HepG2 (cell line): ENCODE data around the gene MRFAP1. TPM values are rescaled to one million over a fixed set of nuclear protein-coding genes. Genes with fewer than 3 reads are reported as not detected.

Experiments
- ATAD3A ChIP-seq: sonication (generic); formaldehyde crosslinking; IDR thresholded peaks from 2 replicates; pipeline ENCODE4 v1.4.0; 2020; ENCODE audit warnings: missing genetic modification reagents
- CHD2 ChIP-seq: IDR thresholded peaks from 2 replicates; pipeline ENCODE4 v1.6.1; 2011; ENCODE audit warnings: low read depth, low read length, improper control_type of control experiment
- FOXP4 ChIP-seq: sonication (generic); formaldehyde crosslinking; IDR thresholded peaks from 2 replicates; pipeline ENCODE4 v1.4.0; 2020; ENCODE audit warnings: missing genetic modification reagents
- JUNB ChIP-seq: sonication (generic); formaldehyde crosslinking; IDR thresholded peaks from 2 replicates; pipeline ENCODE4 v1.8.0; 2022; ENCODE audit warnings: missing genetic modification reagents, mild to moderate bottlenecking, borderline replicate concordance
- SMC3 ChIP-seq: IDR thresholded peaks from 2 replicates; pipeline ENCODE4 v1.6.1; 2011; ENCODE audit warnings: low read length, improper control_type of control experiment
- TP53 ChIP-seq: sonication (generic); formaldehyde crosslinking; conservative IDR thresholded peaks from 2 replicates; pipeline ENCODE4 v1.4.0; 2020; ENCODE audit warnings: missing genetic modification reagents
- ZBTB40 ChIP-seq, 2 experiments: fragments of 450-650 bp in 1 of 2; sonication (generic) in 1 of 2; formaldehyde crosslinking in 1 of 2; IDR thresholded peaks; 2 replicates each; pipeline versions ENCODE4 v1.6.1 to v1.8.0; 2016 to 2022; ENCODE audit warnings: antibody characterized with exemption in 1 of 2, mild to moderate bottlenecking in 1 of 2, missing genetic modification reagents in 1 of 2
- ZNF224 ChIP-seq: sonication (generic); formaldehyde crosslinking; IDR thresholded peaks from 2 replicates; pipeline ENCODE4 v1.5.0; 2020; ENCODE audit warnings: mild to moderate bottlenecking, missing genetic modification reagents
- ZNF343 ChIP-seq: sonication (generic); formaldehyde crosslinking; IDR thresholded peaks from 2 replicates; pipeline ENCODE4 v1.4.0; 2020; ENCODE audit warnings: mild to moderate bottlenecking, missing genetic modification reagents
- ZNF550 ChIP-seq: sonication (generic); formaldehyde crosslinking; IDR thresholded peaks from 2 replicates; pipeline ENCODE4 v1.4.0; 2020; ENCODE audit warnings: mild to moderate bottlenecking, missing genetic modification reagents, borderline replicate concordance
- ZNF589 ChIP-seq: sonication (generic); formaldehyde crosslinking; conservative IDR thresholded peaks from 2 replicates; pipeline ENCODE4 v1.8.0; 2022; ENCODE audit warnings: mild to moderate bottlenecking, moderate library complexity, missing genetic modification reagents
- polyA plus RNA-seq, 8 experiments: library from polyadenylated mRNA; depleted of rRNA in 3 of 8; stranded (reverse) in 7 of 8; unstranded in 1 of 8; fragments of >200 nt; fragmentation: Illumina TruSeq in 4 of 8; extraction: Trizol in 4 of 8; gene quantifications; 2 replicates each; pipeline versions ENCODE4 v1.2.1 to v1.2.3, GENCODE V29; 2011 to 2016; ENCODE audit warnings: low read depth in 4 of 8, missing spikeins in 1 of 8, mixed read lengths in 1 of 8; ENCODE audit not compliant: insufficient read depth in 1 of 8
- total RNA-seq, 5 experiments: library from RNA; depleted of rRNA; stranded (reverse); fragments of >200 nt; fragmentation: Illumina TruSeq; extraction: Trizol; gene quantifications; 2 replicates each; pipeline ENCODE4 v1.2.3, GENCODE V29; 2016; ENCODE audit warnings: low read depth in 1 of 5
- TF ChIP-seq, protein P1 (sequence below): sonication (generic); formaldehyde crosslinking; IDR thresholded peaks from 2 replicates; pipeline ENCODE4 v1.5.1; 2020; ENCODE audit warnings: missing genetic modification reagents, mild to moderate bottlenecking, borderline replicate concordance

Gene MRFAP1
- total and polyA plus RNA-seq, 2 of the 13 experiments (the other 11 are each of a cell fraction or from before 2014, with no cell fraction given): 112 to 158 TPM

GRCh38 chr4:6673660-6674499 lies 33.4 kb downstream of the MRFAP1 start (continued):
- TF ChIP-seq ZBTB40 (IDR thresholded peaks at IDR 0.05) (no peak), ZBTB40 (CRISPR knock-in tag; IDR thresholded peaks at IDR 0.05) (peak; percentile 82), ZNF224 (CRISPR knock-in tag) (no peak), ZNF589 (CRISPR knock-in tag) (0 out of 2 replicates have a peak, but pooled peaks have one; percentile 57), ZNF343 (CRISPR knock-in tag) (peak; percentile 83; the same call in 1 of the 2 replicates), TP53 (CRISPR knock-in tag) (no peak), ZNF550 (CRISPR knock-in tag) (no peak), FOXP4 (no peak), CHD2 (peak; percentile 27; the same call in 1 of the 2 replicates), JUNB (peak; percentile 41; the same call in 1 of the 2 replicates), SMC3 (no peak), ATAD3A (CRISPR knock-in tag) (no peak)
- TF ChIP-seq, protein P1, sequence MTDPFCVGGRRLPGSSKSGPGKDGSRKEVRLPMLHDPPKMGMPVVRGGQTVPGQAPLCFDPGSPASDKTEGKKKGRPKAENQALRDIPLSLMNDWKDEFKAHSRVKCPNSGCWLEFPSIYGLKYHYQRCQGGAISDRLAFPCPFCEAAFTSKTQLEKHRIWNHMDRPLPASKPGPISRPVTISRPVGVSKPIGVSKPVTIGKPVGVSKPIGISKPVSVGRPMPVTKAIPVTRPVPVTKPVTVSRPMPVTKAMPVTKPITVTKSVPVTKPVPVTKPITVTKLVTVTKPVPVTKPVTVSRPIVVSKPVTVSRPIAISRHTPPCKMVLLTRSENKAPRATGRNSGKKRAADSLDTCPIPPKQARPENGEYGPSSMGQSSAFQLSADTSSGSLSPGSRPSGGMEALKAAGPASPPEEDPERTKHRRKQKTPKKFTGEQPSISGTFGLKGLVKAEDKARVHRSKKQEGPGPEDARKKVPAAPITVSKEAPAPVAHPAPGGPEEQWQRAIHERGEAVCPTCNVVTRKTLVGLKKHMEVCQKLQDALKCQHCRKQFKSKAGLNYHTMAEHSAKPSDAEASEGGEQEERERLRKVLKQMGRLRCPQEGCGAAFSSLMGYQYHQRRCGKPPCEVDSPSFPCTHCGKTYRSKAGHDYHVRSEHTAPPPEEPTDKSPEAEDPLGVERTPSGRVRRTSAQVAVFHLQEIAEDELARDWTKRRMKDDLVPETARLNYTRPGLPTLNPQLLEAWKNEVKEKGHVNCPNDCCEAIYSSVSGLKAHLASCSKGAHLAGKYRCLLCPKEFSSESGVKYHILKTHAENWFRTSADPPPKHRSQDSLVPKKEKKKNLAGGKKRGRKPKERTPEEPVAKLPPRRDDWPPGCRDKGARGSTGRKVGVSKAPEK (CRISPR knock-in tag): no peak
